Stimulated activated CD4-positive, alpha-beta T cell treated with anti-CD3 and anti-CD28 coated beads, Interleukin-15, amount 100 ng/mL, for 48 hours (primary cell): Measurements from ENCODE around the gene NOTCH3.
A peak's percentile ranks its signal among the peaks of the same experiment; 100 is the strongest.

ENCODE experiments used
- DNase-seq, 2 donors: peaks; one replicate each; pipeline ENCODE4 v3.0.0-alpha.2; 2020; ENCODE audit warnings: low read depth in 2 of 2

Gene NOTCH3

DNA sequence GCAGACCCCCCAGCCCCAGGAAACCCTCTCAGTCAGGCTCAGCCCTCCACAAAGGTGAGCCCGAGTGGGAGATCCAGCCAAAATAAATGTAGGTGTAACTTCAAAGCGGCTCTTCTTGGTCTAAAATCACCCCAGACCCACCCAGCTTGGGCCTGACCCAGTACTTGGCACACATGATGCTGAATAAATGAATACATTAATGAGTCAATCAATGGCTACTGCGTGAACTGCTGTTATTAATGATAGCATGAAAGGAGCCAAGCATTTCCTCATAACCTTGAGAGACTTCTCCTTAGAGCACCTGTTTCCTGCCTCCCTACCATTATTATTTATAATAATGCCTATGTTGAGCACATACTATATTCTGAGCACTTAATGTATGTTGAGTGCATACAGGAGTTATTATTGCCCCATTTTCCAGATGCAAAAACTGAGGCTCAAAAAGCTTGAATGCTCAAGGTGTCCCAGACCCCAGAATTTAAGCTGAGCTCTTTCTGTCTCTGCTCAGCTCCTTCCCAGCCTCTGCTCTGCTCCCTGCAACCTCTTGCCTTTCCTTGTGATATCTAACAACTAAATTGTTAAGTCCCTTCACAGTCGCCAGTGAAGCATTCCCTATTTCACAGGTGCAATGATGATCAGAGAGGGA, 4.3 kb downstream of the NOTCH3 start:
- DNase-seq, result no peak

- DNase-seq, result no peak
Measured at GRCh38 chr19:15195371-15196334, 5.1 kb downstream of the NOTCH3 start.

DNA sequence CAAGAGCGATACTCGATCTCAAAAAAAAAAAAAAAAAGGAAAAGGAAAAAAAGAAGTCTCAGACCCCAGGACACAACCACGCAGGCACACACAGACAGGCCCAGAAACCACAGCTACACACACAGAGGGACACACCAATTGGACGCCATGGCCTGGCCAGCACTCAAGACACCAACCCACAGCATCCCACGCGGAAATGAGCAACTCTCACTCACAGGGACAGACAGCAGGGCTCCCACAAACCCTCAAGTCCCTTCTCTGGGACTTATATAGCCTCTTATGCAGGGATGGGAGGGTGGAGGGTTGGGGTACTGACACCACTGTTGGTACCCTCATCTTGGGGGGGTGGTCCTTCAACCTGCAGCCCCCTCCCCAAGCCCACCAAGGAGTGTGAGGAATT, 5.9 kb downstream of the NOTCH3 start:
- no peak for DNase-seq

- no peak for DNase-seq
Measured at GRCh38 chr19:15191982-15192381, 8.8 kb downstream of the NOTCH3 start.

- no peak for DNase-seq
Measured at GRCh38 chr19:15191514-15191913, 9.3 kb downstream of the NOTCH3 start.

DNA sequence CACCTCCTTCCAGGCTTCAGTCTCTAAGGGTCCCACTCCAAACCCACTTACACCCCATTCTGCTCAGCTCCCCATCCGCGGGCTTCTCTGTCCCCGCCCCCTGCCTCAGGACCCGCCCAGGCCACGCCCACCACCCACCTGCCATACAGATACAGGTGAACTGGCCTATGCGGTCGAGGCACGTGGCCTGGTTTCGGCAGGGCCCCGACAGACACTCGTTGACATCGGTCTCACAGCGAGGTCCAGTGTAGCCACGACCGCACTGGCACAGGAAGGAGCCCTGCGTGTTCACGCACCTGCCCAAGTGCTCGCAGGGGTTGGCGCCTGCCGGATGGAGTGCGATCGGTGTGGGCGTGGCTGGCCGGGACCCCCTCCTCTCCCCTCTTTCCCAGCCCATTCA, 11.9 kb downstream of the NOTCH3 start:
- no peak for DNase-seq

DNA sequence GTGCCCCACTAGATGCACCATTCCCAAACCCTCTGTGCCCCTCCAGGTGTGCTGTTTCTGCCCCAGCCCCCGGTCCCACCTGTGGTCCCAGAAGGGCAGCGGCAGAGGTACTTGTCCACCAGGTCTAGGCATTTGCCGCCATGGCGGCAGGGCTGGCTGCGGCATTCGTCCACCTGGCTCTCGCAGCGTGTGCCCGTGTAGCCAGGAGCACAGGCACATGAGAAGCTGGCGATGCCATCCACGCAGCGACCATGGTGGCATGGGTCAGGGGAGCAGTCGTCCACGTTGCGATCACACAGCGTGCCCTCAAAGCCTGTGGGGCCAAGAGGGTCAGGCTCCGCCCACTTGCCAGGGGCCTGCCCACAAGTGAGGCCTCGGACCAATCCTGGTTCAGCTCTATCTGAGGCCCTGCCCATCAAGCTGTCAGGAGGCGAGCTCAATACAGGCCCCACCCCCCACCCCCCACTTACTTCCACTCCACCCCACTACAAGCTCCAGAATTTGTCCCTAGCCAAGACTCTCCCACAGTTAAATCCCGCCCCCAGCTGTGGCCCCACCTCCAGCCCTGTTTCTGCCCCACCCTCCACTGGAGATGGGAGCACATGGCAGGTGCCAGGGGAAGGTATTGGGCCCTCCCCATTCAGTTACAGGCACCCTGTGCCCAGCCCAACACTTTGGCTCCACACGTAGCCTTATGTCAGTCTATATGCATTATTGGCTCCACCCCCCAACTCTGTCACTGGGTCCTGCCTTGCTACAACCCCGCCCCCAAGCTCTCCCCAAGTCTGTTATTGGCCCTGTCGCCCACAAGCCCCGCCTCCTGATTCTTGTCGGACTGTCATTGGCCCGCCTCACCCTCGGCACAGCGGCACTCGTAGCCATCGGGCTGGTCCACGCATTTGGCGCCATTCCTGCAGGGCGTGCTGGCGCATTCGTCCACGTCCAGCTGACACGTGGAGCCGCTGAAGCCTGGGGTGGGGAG, 13.5 kb downstream of the NOTCH3 start:
- DNase-seq, result no peak

DNA sequence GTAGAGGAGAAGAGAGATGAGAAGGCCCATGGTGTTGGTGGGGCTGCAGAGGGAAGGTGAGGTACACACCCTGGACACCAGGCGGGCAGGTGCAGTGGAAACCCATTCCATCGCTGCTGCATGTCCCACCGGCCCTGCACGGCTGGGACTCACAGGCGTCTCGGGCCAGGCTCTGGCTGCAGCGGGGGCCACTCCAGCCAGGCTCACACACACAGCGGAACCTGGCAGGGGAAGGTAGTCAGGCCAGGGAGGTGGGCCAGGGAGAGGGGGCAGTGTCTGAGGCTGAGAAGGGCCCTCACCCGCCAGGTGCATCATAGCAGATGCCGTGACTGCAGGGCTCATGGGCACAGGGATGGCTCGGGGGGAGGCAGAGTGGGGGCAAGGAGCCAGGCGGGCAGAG, 15.6 kb downstream of the NOTCH3 start:
- DNase-seq, result no peak

DNA sequence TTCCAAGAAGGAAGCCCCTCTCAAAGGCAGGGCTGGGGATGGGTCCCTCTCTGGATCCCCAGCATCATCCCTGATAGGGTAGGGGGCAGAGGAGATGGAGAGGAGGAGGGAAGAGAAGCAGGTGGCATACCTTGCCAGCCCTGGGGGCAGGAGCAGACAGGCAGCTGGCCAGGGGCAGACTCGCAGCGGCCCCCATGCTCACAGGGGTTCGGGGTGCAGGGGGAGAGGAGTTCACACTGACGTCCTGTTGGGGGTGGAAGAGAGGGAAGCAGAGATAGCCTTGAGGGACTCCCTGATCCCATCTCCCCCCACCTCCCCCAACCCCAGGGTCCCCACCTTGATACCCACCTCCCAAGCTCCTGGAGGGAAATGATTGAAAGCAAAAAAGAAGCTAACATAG, 16.0 kb downstream of the NOTCH3 start:
- no peak for DNase-seq

- no peak for DNase-seq
Measured at GRCh38 chr19:15181394-15181793, 19.4 kb downstream of the NOTCH3 start.

- no peak for DNase-seq
Measured at GRCh38 chr19:15180451-15181390, 20.1 kb downstream of the NOTCH3 start.

DNA sequence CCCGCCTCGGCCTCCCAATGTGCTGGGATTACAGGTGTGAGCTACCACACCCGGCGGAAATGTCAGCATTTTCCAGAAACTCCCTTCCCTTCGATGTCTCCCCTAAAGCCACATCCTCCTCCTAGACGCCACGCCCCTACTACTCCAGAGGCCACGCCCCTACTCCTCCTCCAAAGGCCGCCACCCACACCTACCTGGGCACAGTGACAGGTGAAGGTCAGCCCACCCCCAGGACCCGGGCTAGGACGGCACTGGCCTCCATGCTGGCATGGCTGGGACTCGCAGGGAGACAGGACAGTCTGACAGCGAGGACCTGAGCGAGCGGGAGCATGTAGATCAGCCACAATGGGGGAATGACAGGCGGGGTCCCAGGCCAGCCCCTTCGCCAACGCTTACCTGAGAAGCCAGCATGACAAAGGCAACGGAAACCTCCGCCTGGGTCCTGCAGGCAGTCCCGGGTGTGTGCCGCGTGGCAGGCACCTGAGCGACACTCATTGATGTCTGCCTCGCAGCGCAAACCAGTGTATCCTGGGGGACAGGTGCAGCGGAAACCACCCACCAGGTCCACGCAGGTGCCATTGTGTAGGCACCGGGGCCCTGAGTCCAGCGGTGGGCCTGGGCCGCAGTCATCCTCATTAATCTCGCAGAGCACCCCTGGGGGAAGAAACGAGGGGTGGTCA, 22.0 kb downstream of the NOTCH3 start:
- DNase-seq, result no peak

GRCh38 chr19:15177269-15178116, 23.3 kb downstream of the NOTCH3 start:
- DNase-seq, result peak; percentile 63 to 77

GRCh38 chr19:15175609-15176008, 25.2 kb downstream of the NOTCH3 start:
- DNase-seq, result no peak

DNA sequence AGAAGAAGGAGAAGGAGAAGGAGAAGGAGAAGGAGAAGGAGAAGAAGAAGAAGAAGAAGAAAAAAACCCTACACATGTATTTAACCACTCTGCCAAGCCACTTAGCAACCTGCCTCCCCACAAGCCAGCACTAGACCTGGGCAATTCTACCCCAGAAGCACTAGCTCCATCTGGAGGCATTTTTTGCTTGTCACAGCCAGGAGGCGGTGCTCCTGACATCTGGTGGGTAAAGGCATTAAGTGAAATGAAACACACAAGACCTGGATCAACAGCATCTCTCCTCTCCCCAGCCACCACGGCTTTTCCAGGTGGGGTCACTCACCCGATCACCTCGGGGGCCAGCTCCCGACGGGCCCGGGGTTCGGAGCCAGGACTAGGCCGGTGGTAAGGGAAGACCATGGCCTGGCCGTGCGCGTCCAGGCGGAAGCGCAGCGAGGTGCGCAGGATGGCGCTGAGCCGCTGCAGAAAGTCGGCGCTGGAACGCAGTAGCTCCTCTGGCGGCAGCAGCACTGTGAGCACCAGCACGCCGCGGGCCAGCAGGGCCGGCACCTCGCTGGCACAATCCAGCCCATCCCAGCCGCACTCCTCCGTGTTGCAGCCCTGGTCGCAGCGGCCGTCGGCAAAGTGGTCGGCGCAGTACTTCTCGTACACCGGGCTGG, 26.9 kb downstream of the NOTCH3 start:
- DNase-seq, result no peak

DNA sequence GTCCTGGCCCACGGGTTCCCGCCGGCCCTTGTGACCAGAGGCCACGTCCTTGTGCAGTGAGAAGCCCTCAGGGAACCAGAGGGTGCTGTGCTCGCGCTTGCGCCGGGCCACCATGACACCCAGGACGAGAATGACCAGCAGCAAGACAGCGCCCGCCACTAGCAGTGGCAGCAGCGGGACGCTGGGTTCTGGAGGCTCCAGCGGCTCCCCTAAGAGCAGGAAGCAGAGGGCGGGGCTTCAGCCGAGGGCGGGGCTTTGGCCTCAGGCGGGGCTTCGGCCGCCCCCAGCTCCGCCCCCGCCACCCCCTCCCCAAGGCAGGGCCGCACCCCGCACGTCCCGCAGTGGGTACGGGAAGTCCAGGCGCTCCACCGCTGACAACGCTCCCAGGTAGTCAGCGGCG, 30.4 kb downstream of the NOTCH3 start:
- DNase-seq, result no peak

- DNase-seq, result no peak
Measured at GRCh38 chr19:15169541-15170285, 31.1 kb downstream of the NOTCH3 start.

DNA sequence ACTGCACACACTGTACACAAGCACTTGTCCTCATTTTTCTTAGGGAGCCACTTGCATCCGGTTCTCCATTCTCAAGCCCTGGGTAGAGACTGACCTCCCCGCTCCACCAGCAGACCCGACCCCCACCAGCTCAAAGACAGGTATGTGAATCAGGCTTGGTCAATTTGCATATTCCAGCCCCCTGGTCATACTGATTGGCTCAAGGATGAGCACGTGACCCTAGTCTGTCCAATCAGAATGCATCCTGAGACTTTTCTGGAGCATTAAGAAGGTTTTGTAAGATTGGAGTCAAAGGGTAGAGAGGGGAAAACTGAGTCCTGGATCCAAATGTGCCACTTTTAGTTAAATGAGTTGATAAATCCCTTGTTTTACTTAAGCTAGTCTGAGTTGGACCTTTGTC, 34.1 kb downstream of the NOTCH3 start:
- DNase-seq, result no peak
